ENCODE data around the gene ZBTB8OS.

The ZBTB8OS gene

DNA sequence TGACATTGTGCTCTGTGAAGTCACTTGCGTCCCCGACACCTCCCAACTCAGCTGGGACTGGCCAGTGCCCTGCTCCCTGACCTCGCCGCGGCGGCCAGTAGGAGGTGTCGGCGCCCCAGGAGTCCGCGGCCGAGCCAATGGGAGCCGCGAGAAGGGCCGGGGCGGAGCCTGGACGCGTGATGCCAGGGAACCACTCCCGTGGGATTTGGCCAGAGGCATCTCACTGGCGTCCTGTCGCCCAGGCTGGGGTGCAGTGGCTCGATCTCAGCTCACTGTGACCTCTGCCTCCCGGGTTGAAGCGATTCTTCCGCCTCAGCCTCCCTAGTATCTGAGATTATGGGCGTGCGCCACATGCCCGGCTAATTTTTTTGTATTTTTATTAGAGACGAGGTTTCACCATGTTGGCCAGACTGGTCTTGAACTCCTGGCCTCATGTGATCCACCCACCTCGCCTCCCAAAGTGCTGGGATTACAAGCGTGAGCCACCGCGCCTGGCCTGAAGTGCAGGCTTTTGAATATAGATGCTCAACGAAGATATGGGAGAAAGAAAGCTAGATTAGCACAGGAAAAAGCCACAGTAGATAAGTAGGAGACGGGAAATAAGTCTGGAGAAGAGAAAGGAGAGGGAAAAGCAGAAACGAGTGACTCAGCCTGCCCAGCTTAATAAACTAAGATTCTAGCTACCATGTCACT is 38.0 kb downstream of the ZBTB8OS start:
- peak; percentile 81 for ATAC-seq (replicated peaks)
- no peaks in the 10 kb centered on the region for H3K9me3 Mint-ChIP-seq
- peak; percentile 7 to 19 (median 8) for DNase-seq
- no peaks in the 10 kb centered on the region for H3K27me3 Mint-ChIP-seq
- H3K27ac Mint-ChIP-seq, result peak overlapping the region; percentile 44 to 79
- peak overlapping the region; percentile 63 to 65 for H3K4me3 Mint-ChIP-seq
- peaks cover 2% of the 10 kb centered on the region for H3K36me3 Mint-ChIP-seq (ENCODE audit: insufficient read depth)
- peaks cover 5% of the 10 kb centered on the region in 2 donors for H3K4me1 Mint-ChIP-seq (ENCODE audit: low read depth in 2 of 2)

DNA sequence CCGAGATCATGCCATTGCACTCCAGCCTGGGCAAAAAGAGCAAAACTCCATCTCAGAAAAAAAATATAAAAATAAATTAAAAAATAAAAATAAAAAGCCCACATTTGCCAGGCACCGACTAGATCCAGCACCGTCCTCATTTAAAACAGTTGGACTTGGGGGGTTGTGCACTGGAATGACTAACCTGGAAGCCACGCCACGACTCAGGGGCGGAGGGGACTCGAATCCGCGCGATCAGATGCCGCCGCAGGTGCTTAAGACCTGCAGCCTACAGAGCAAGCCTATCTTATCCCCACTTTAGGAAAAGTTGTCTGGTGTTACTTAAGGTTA is 38.5 kb downstream of the ZBTB8OS start:
- H3K9me3 Mint-ChIP-seq, result no peaks in the 10 kb centered on the region
- H3K27ac Mint-ChIP-seq, result peak overlapping the region in 1 of 2 donors; percentile 44
- H3K27me3 Mint-ChIP-seq, result no peaks in the 10 kb centered on the region
- H3K36me3 Mint-ChIP-seq (ENCODE audit: insufficient read depth), result peaks cover 2% of the 10 kb centered on the region
- peaks cover 5% of the 10 kb centered on the region in 2 donors for H3K4me1 Mint-ChIP-seq (ENCODE audit: low read depth in 2 of 2)
- peak overlapping the region; percentile 63 to 65 for H3K4me3 Mint-ChIP-seq
- DNase-seq, result no peak
- no peak for ATAC-seq (replicated peaks)

DNA sequence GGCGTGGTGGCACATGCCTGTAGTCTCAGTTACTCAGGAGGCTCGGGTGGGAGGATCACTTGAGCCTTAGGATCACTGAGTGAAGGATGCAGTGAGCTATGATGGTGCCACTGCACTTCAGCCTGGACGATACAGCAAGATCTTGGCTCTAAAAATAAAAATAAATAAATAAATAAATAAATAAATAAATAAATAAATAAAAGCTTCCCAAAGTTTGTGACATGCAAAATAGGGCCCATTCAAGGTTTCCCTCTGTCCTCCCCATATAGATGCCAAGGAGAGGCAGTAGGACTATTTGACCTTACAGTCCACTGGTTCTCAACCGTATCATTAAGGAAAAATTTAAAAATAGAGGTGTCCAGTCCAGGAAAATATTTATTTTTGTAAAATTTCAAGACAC is 41.2 kb downstream of the ZBTB8OS start:
- Mint-ChIP-seq H3K4me3 (no peak overlapping the region), H3K36me3 (ENCODE audit: insufficient read depth) (peaks cover 2% of the 10 kb centered on the region), H3K4me1 (ENCODE audit: low read depth in 2 of 2) (peaks cover 5% of the 10 kb centered on the region in 2 donors), H3K27ac (no peak overlapping the region), H3K27me3 (no peaks in the 10 kb centered on the region), H3K9me3 (no peaks in the 10 kb centered on the region)
- ATAC-seq (replicated peaks) (no peak), DNase-seq (no peak)

DNA sequence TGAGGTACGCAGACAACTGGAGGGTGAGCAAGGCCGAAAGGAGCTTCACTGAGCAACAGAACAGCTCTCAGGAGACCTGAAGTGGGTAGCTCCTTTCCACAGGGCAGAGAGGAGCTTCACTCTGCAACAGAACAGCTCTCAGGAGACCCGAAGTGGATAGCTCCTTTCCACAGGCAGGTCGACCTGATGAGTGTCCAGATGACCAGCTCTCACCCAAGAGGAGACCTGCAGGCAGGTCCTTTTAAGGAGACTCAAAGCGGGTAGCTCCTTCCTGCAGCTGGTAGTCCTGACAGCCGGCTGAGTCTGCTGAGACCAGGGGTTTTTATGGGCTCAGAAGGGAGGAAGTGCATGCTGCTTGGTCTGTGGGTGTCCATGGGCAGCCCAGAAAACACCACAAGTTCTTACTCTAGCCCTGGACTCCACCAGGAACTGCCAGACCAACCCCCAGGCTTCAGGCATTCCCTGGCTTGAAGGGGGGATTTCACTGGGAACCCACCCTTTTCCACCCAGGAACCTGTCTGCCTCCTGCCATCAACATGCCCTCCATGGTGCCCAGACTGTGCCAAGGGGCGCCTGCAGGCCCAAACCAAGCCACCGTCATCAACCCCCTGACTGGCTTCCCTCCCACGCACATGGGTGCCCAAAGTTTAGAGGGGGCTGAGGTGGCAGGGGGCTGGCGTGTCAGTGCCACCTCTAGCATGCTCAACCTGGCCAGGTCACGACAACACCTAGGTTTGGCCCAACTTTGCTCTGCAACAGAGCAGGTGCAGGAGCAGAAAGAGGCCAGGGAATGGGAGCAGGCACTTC is 43.6 kb downstream of the ZBTB8OS start:
- H3K27me3 Mint-ChIP-seq, result no peaks in the 10 kb centered on the region
- H3K4me1 Mint-ChIP-seq (ENCODE audit: low read depth in 2 of 2), result no peaks in the 10 kb centered on the region
- ATAC-seq (replicated peaks) (no peak), DNase-seq (no peak)
- H3K36me3 Mint-ChIP-seq (ENCODE audit: insufficient read depth), result peaks cover 2% of the 10 kb centered on the region
- H3K9me3 Mint-ChIP-seq, result no peaks in the 10 kb centered on the region
- H3K4me3 Mint-ChIP-seq, result no peak overlapping the region
- no peak overlapping the region for H3K27ac Mint-ChIP-seq

DNA sequence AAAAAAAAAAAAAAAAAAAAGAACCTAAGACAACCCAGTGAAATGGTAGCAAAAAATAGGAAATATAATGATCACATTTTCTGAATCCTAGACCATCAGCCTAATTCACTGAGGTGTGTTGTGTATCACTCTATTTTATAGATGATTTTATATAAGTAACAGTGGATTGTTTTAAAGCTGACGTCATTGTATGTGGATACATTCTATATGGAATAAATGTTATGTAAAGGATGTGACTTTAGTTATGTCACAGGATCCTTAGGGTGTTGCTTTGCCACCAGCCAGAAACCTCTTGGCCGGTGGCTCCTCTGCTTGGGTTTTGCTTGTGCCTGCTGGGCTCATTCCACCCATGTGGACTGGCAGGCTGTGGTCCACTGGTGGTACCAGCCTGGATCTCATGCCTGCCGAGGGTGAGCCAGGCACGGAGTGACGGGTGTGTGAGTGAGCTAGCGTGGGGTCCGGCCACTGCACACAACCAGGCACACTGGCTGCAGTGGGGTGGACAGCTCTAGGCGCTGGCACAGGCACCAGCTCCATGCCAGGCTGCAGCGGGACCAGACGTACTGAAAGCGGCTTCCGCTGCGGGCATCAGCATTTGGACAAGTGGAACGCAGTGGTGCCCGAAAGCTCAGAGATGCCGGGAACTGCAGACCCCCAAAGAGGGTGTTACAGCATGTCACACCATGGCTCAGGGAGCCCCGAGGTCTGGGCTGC is 44.5 kb downstream of the ZBTB8OS start:
- no peaks in the 10 kb centered on the region for H3K27me3 Mint-ChIP-seq
- peaks cover 2% of the 10 kb centered on the region for H3K36me3 Mint-ChIP-seq (ENCODE audit: insufficient read depth)
- no peak for ATAC-seq (replicated peaks)
- H3K4me1 Mint-ChIP-seq (ENCODE audit: low read depth in 2 of 2), result no peaks in the 10 kb centered on the region
- H3K9me3 Mint-ChIP-seq, result no peaks in the 10 kb centered on the region
- H3K27ac Mint-ChIP-seq, result no peak overlapping the region
- DNase-seq, result no peak
- no peak overlapping the region for H3K4me3 Mint-ChIP-seq

DNA sequence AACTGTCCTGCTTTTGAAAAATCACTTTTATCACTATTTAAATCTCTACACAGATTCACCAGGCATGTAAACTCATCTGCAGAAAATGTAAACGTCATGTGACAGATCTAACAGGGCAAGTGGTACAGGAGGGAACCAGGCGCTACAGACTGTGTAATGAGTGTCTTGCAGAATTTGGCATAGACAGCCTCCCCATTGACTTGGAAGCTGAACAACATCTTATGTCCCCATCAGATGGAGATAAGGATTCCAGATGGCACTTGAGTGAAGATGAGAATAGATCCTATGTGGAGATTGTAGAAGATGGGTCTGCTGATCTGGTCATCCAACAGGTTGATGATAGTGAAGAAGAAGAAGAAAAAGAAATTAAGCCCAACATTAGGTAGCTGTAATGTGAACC is 50.3 kb downstream of the ZBTB8OS start:
- Mint-ChIP-seq H3K36me3 (ENCODE audit: insufficient read depth) (no peaks in the 10 kb centered on the region), H3K9me3 (no peaks in the 10 kb centered on the region), H3K4me3 (no peak overlapping the region), H3K4me1 (ENCODE audit: low read depth in 2 of 2) (no peaks in the 10 kb centered on the region), H3K27me3 (no peaks in the 10 kb centered on the region), H3K27ac (no peak overlapping the region)
- no peak for ATAC-seq (replicated peaks)
- DNase-seq, result no peak

GRCh38 chr1:32592943-32593342 is 57.4 kb downstream of the ZBTB8OS start:
- DNase-seq (no peak), ATAC-seq (replicated peaks) (no peak)
- Mint-ChIP-seq H3K9me3 (no peaks in the 10 kb centered on the region), H3K36me3 (ENCODE audit: insufficient read depth) (no peaks in the 10 kb centered on the region), H3K27me3 (no peaks in the 10 kb centered on the region), H3K4me3 (no peak overlapping the region), H3K4me1 (ENCODE audit: low read depth in 2 of 2) (no peaks in the 10 kb centered on the region), H3K27ac (no peak overlapping the region)

DNA sequence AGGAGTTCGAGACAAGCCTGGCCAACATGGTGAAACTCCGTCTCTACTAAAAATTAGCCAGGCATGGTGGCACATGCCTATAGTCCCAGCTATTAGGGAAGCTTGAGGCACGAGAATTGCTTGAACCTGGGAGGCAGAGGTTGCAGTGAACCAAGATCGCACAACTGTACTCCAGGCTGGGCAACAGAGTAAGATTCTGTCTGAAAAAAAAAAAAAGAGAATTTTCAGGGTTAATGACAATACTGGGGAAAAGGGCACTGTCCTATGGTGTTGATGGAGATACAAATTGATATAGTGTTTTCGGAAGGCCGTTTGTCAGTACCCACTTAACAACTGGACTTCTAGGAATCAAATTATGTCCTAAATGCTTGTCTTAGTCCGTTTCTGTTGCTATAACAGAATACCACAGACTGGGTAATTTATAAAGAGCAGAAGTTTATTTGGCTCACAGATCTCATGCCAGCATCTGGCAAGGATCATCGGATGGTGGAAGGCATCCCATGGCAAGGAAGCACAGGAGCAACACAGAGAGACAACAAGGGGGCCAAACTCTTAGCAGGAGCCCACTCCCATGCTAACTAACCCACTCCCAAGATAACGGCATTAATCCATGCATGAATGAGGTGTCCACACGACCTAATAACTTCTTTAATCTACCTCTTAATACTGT is 69.9 kb downstream of the ZBTB8OS start:
- DNase-seq, result no peak
- Mint-ChIP-seq H3K4me1 (ENCODE audit: low read depth in 2 of 2) (no peaks in the 10 kb centered on the region), H3K27me3 (no peaks in the 10 kb centered on the region), H3K36me3 (ENCODE audit: insufficient read depth) (peaks cover 2% of the 10 kb centered on the region), H3K4me3 (no peak overlapping the region), H3K9me3 (no peaks in the 10 kb centered on the region), H3K27ac (no peak overlapping the region)
- ATAC-seq (replicated peaks), result no peak

Data from effector memory CD8-positive, alpha-beta T cell (primary cell).